Muscle of back (tissue), 11 donors: ENCODE measurements around the gene FBXW8. TPM values are rescaled to one million over a fixed set of nuclear protein-coding genes. Genes with fewer than 3 reads are reported as not detected.

Source experiments
- DNase-seq, 3 donors: peaks; one replicate each; pipeline versions ENCODE4 v3.0.0 to v3.0.0-alpha.2; 2013
- polyA plus RNA-seq, 10 donors: library from polyadenylated mRNA; unstranded; fragments of 120-200 nt; gene quantifications; one replicate each; pipeline ENCODE4 v1.2.1, GENCODE V29; 2013; ENCODE audit not compliant: insufficient read length in 10 of 10

Gene FBXW8
- polyA plus RNA-seq, 10 donors = 10.4 to 16.9 (median 14.1) TPM

DNA sequence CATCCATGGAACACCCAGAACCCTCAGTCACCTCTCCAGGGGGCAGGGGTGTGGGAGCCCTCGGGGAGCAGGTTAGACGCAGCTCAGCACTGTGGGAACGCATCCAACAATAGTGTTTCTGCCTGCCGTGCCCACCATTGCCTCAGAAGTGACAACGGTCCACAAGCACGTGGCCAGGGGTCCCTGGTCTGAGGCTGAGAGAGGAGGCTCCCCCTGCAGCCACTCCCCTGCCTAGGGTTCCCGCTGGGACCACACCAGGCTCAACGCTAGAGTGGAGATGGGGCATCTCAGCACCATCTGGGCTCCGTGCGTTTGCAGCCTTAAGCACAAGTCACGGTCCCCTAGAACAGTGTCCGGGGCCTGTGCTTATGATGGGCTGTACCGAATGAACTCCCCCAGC is 125.8 kb downstream of the FBXW8 start:
- no peak for DNase-seq

DNA sequence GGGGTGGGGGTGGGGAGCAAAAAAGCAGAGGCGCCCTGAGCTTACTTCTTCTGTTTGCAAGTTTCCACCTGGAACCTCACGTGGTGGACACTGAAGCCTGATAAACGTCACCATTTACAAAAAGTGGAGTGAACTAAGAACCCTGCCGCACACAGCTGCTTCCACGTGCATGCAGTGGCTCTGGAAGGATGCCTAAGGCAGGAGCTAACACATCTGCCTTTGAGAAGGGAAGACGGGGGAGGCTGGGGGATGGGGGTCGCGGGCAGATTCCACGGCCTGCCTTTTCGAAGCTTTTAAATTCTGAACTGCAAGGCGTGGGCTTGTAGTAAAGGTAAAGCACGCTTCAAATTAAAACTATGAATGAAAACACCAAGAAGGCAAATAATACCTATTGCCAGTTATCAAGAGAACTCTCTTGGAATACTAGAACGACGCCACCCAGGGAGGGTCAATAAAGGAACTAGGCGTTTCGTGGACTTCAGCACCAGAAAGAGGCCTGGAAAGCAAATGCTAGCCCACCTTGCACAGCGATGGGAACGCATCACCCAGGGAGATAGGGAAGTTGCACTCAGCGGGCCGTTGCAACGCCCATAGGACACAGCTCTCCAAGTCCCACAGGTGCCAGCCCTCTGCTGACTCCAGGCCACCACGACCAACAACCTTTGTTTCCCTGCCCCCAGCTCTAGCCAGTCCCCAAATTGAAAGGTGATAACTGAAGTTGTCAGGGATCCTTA is 126.7 kb downstream of the FBXW8 start:
- peak in 1 of 3 donors; percentile 60 for DNase-seq

DNA sequence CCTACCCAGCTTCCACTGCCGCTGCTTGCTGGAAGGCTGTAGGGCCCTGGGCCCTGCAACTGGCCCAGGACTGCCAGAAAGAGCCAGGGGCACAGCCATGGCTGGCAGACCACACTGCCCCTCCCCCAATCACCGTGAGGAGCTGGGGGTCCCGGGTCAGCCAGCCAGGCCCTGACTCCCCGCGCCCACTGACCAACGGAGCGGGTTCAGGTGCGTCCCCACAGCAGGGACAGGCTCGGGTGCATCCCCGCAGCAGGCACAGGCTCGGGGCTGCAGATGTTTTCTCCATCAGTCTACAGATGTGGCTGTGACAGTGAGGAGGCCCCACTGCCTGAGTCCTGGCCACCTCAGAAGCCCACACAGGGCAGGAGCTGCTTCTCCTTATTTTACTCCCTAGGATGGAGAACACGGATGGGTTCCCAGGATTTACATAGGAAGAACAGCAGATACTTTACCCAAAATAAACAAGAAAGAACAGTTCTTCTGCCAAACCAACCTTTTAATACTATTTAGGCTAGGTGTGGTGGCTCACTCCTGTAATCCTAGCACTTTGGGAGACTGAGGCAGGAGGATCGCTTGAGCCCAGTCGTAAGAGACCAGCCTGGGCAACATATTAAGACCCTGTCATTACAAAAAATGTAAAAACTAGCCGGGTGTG is 127.4 kb downstream of the FBXW8 start:
- no peak for DNase-seq

DNA sequence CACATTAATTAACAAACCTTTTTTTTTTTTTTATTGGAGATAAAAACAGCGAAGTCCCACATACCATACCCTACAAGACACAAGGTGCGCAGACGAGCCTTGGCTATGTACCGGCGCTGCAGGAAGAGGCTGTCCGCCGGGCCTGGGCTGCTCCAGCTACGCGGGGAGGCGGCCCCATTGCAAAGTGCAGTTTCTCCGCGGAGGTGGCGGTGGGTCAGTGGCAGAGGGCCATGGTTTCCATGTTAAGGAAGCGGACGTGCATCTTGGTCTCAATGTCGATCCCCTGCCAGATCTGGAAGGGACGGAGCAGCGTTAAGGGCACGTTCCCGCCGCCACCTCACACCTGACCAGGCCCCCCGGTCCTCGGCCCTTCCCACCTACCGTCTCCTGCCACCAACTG is 128.2 kb downstream of the FBXW8 start:
- no peak for DNase-seq

DNA sequence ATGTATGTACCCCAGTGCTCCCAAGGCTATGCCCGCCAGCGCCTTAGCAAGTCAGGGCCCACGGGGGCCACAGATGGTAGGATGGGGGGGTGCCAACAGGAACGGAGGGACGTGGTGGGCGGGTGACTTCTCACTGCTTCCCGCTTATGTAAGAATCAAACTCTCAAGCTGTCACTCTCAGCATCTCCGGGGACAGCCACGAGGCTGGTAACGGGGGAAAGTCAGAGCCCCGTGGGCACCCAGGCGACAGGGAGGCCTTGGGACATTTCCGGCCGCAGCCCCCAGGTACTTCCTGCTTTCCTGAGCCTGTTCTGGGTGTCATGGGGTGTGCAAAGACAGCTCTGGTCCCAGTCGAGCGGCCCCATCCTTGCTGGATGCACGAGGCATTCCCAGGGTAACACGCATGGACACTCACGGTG is 129.2 kb downstream of the FBXW8 start:
- DNase-seq = no peak

DNA sequence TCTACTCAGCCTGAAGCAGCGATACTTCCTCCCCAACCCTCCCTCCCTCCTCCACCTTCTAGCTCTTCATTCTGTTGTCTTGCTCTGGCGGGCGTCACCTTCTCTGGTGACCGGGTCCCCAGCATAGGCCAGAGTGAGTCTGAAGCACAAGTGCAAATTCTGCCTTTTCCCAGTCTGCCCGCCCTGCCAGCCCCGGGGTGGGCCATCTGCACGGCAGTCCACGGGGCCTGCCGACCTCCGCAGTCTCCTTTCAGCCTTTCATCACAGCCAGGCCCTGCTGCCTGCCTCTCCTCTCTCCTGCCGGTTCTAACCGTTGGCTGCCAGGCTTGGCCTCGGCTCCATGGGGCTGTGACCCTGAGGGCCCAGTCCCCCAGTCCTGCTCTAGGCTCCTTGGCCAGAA is 129.7 kb downstream of the FBXW8 start:
- DNase-seq = no peak

DNA sequence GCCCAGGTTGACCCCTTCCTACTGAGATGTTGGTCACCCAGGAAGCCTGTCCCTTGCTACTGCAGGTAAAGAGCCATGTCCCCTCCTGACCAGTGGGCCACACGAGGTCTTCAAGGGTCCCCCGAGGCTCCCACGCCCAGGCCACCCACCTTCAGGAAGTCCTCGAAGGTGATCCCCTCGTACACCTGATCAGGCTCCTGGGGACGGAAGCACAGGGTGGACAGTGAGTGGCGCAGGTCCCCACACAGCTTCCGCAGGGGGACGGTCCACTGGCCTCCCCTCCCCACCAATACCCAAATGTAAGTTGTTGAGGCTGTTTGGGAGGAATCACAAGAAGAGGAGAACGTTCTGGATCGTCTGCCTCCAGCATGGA is 131.0 kb downstream of the FBXW8 start:
- DNase-seq = no peak

DNA sequence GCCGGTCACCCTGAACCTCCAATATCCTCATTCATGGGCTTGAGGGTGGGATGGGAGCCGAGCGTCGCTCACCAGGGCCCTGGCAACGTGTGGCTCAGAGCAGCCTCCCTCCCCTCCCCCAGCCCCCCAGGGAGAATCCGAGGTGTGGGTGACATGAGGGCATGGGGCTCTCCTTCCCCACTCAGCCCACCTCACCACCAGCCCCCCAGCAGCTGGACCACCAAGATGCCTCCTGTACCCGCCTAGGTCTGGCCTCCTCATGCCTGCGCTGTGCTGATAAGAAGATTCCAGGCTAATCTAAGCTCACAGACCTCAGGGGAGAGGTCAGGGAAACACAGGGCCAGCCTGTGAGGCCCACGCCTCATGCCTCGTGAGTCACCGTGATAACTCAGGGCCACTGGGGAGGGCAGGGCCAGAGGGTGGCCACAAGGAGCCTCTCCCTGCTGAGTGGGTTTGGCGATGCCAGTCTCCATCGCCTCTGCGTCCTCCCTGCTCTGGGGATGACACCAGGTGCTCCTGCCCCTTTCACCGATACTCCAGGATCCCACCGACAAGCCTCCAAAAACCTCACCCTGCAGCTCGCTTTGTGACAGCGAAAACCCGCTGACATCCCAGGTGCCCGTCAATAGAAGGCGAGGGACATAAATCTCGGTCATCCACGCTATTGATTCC is 131.6 kb downstream of the FBXW8 start:
- DNase-seq = no peak

DNA sequence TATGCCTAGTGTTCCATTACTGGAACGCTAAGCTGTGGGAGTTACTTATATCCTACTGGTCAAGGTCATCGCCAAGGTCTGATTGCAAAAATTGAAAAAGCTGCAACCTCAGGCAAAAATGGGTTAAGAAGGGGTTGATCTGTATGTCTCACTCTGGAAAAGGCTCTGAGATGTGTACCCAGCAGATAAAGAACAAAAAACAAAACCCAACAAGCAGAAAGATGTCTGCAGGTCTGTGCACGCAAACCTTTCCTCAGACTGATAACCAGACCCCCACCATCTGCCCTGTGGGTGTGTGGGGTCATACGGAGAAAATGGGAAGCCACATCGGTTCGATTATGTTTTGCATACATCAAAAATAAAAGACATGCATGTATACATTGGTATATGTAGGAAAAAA is 132.1 kb downstream of the FBXW8 start:
- DNase-seq = no peak

DNA sequence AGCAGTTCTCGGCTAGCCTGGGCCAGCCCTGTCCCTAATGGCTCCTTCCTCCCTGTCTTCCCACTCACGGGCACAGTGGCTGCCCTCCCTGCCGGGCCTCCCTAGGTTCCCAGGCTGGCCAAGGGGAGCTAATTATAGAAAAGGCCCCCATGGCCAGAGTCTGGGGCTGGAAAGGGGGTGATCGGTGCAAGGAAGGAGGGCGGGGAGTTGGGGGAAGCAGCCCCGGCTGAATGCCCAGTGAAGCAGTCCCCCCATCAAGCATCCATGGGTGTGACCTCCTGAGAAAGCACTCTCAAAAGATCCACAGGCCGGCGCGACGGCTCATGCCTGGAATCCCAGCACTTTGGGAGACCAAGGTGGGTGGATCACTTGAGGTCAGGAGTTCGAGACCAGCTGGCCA is 133.6 kb downstream of the FBXW8 start:
- no peak for DNase-seq

DNA sequence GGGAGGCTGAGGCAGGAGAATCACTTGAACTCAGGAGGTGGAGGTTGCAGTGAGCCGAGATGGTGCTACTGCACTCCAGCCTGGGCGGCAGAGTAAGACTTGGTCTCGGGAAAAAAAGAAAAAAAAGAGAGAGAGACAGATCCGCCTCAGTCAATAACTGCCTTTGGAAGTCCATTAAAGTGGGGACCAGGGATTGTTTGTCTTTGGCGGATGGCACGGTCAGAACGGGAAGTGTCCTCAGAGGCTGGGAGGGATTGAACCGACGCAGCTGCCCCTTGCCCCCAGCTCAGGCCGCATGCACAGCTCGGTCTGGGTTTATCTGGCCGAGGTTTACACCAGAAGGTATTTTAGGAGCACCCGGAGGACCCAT is 134.0 kb downstream of the FBXW8 start:
- DNase-seq = no peak

DNA sequence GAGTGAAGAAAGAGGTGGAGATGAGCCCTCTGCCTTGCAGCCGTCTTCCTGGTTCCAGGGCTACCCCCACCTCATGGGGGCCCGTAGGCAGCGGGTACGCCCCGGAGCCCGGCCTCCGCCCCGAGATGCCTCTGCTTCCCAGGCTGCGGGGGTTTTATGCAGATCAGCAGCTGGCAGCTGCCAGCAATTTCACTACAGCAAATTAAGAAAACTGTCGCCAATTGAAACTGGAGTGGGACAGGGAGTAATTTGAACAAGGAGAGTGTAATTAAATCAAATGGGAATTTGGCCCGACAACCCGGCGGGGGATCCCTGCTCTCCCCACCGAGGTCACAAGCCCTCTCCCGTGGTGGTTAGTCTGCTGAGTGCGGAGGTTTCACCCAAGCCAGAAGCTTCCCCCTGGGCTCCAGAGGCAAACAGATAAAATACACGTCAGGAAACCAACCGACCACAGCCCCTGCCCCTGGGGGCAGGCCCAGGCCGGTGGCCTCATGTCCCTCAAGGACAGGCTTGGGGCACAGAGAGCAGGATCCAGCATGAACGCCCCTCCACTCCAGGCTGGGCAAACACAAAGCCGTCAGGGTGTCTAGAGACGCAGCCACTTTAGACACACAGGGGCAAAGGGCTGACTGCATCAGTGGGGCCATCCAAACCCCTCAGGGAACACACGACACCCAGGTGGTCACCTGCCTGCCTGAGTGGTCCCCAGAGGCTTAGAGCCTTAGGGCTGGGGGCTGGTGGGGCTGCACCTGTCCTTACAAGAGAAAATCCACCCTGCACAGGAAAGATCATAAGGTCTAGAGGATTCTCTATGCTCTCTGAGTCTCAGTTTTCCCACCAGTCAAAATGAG is 134.6 kb downstream of the FBXW8 start:
- peak in 1 of 3 donors; percentile 49 for DNase-seq

DNA sequence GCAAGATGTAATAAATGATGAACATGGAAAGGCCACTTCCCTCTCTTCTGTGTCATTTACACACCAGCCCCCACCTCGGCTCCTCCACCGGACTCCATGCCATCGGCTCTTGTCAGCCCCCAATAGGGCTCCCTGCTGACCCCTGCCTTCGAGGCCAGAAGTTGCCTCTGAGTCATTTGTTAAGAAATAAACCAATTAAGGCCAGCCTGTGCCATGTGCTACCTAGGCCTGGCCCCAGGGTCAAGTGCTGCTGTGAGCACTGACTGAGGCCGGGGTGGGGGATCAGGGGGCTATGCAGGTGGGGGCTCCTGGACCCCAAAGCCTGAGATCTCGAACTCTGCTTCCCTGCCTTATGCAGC is 135.2 kb downstream of the FBXW8 start:
- no peak for DNase-seq

DNA sequence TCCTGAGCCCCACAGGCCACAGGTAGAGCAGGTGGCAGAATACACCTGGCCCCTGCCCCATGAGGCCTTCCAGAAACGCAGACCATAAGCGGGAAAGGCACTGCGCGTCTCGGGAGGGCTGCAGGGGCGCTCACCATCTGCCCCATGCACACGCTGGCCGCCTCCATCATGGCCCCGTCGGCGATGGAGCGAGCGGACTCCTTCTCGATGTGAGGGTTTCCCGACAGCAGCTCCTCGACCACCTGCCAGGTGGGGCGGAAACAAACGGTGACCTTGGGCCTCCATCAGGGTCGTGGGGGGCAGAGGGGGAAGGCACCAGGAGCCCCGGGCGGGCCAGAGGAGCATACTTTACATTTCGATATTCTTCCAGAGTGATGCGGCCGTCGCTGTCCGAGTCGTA is 135.7 kb downstream of the FBXW8 start:
- DNase-seq = no peak

DNA sequence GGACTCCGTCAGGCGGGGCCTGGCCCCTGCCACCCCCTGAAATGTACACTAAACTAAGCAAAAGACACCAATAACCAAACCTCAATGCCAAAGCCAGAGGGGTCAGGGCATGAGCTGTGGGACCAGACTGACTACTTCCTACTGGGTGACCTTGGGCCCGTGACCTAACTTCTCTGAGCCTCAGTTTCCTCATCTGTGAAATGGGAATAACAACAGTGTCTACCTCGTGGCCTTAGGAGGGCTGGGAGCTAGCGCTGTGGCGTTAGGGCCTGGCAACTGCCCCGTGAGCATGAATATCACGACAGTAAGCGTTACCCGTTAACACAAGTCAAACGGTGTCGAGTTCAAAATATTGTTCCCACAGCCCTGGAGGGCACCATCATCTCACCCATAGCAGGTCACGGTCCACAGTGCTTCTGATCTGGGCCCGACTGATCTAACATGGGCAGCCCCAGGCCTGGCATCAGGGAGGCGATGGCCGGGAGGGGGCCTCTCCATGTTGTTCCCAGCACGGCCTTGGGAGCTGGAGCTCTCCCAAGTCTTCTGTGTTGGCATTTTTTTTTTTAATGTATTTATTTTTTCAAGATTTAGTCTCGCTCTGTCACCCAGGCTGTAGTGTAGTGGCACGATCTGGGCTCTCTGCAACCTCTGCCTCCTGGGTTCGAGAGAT is 136.2 kb downstream of the FBXW8 start:
- no peak for DNase-seq

DNA sequence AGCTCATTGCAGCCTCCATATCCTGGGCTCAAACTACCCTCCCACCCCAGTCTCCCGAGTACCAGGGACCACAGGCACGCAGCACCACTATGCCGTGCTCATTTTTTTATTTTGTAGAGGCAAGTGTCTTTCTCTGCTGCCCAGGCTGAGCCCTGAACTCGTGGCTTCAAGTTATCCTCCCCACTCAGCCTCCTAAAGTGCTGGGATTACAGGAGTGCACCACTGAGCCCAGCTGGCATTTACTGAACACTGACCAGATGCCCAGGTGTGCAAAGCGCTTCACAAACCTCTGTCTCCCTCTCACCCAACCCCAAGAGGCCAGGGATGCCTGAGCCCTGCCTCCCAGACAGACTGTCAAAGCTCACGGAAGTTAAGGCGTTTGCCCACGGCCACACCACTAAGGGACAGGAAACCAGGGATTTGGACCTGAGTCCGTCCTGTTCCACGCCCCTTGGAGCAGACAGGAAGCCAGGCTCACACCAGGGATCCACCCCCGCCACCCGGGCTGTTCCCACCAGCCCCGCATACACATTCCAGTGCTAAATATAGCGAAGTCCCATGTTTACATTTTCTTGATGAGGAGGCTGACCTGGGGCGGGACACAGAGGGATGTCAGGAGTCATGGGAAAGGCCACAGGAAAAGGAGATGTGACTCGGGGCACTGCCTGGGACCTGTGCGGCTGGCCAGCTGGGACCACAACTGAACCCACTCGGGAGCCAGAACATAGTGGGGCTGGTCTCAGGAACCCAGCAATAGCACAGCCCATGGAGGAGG is 137.2 kb downstream of the FBXW8 start:
- DNase-seq = peak in 1 of 3 donors; percentile 58

DNA sequence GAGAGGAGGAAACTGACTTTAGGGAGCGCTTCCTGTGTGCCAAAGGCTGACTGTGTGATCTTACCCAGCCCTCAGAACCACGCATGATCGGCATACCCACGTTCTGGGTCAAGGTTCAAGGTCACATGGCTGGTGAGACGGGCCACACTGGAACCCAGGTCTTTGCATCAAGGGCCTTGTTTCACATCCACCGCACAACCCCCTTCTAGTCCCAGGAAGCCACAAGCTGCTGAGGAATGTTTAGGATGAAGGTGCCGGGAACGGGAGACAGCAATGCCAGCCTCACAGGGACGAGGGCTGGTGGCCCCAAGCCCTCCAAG is 137.8 kb downstream of the FBXW8 start:
- no peak for DNase-seq

DNA sequence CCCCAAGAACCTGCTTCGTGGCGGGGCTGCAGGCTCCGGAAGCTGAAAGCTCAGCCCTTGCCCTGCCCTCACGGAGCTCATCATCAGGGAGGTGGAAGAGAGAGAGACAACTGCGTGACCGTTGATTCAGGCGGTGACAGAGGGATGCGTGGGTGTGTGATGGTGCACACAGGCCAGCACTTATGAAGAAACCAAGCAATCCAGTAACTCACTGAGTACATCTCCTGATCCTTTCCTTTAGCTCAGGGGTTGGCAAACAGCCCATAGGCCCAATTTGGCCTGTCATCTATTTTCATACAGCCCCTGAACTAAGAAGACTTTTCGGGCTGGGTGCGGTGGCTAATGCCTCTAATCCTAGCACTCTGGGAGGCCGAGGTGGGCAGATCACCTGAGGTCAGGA is 138.5 kb downstream of the FBXW8 start:
- no peak for DNase-seq

DNA sequence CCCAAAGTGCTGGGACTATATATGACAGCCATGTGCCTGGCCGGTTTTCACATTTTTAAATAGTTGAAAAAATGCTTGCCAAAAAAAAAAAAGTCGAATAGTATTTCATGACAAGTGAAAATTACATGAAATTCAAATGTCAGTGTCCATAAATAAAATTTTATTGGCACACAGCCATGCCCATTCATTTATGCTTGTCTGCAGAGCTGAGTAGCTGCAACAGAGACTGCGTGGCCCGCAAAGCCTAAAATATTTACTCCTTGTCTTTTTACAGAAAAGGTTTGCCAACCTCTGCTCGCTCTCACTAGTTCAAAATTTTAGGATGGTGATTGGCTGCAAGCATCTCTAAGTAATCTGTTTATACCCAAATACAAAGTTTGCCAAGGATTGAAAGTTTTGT is 139.3 kb downstream of the FBXW8 start:
- DNase-seq = no peak

DNA sequence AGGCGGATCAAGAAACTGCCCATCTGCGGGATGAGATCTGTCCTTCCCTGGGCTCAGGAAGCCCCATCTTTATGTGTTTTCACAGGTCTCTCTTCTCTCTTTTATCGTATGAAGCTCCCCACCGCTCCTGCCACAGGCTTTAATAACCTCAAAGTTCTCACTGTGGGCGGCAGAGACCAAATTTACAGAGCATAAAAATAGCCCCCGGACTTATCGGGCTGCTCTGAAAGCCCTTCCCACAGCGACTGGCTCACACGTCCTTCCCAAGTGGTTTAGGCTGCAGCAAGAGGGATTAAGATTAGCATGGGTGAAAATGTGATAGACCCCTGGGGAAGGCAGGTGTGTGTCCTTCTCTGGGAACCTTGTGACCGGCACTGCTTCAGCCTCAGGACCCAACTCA is 140.6 kb downstream of the FBXW8 start:
- DNase-seq = no peak

DNA sequence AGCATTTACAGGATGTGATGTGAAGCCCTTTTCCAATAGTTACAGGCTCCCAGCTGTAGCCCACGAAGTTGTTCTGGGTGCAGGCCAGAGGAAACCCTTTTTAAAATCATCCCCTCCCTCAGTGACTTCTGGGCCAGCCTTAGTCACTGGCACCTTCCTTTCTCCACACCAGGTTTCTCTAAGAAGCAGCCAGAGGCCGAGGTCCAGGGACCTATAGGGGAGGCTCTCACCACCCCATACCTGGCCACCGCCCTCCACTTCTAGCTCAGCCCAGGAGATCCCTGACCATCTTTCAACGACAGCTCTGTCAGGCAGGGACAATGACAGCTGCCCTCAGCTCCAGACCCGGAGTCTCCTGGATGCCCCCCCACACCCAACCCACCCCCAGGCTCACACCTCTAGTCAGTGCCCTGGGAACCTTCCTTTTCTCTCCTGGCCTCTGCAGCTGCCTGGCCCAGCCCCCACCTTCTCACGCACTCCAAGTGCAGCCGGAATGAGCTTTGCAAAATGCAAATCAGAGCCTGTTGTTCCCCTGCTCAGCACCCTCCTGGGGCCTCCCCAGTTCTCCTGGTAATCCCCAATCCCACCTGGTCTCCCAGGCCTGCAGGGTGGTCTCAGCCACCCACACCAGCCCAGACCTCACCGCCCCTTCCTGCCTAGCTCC is 141.8 kb downstream of the FBXW8 start:
- DNase-seq = no peak
